Measurements from ENCODE around the gene LRTM2.

Gene LRTM2

GRCh38 chr12:1870998-1871917 is 50.9 kb downstream of the LRTM2 start:
- no peak for DNase-seq

GRCh38 chr12:1872001-1872400 is 51.6 kb downstream of the LRTM2 start:
- DNase-seq = no peak

- DNase-seq = no peak
Observed at GRCh38 chr12:1872448-1872847, 52.1 kb downstream of the LRTM2 start.

- no peak for DNase-seq
Observed at GRCh38 chr12:1873531-1874510, 53.5 kb downstream of the LRTM2 start.

GRCh38 chr12:1875608-1876007 is 55.2 kb downstream of the LRTM2 start:
- DNase-seq = no peak

GRCh38 chr12:1876086-1876485 is 55.7 kb downstream of the LRTM2 start:
- DNase-seq = no peak

- DNase-seq = no peak
Observed at GRCh38 chr12:1877169-1877878, 57.0 kb downstream of the LRTM2 start.

- DNase-seq = no peak
Observed at GRCh38 chr12:1878214-1878613, 57.8 kb downstream of the LRTM2 start.

GRCh38 chr12:1878695-1879094 is 58.3 kb downstream of the LRTM2 start:
- no peak for DNase-seq

- no peak for DNase-seq
Observed at GRCh38 chr12:1879633-1880032, 59.3 kb downstream of the LRTM2 start.

GRCh38 chr12:1880153-1880845 is 59.9 kb downstream of the LRTM2 start:
- no peak for DNase-seq

- DNase-seq = no peak
Observed at GRCh38 chr12:1880876-1881275, 60.5 kb downstream of the LRTM2 start.

GRCh38 chr12:1881301-1881700 is 60.9 kb downstream of the LRTM2 start:
- DNase-seq = no peak

GRCh38 chr12:1881936-1882335 is 61.6 kb downstream of the LRTM2 start:
- DNase-seq = no peak

GRCh38 chr12:1882405-1882804 is 62.0 kb downstream of the LRTM2 start:
- DNase-seq = no peak

- no peak for DNase-seq
Observed at GRCh38 chr12:1882850-1883470, 62.6 kb downstream of the LRTM2 start.

- DNase-seq = no peak
Observed at GRCh38 chr12:1883513-1883912, 63.1 kb downstream of the LRTM2 start.

- DNase-seq = no peak
Observed at GRCh38 chr12:1884651-1885050, 64.3 kb downstream of the LRTM2 start.

- no peak for DNase-seq
Observed at GRCh38 chr12:1885082-1885596, 64.8 kb downstream of the LRTM2 start.

GRCh38 chr12:1885599-1886245 is 65.4 kb downstream of the LRTM2 start:
- no peak for DNase-seq

All from kidney glomerular epithelial cell (primary cell).